Fibroblast of lung (primary cell): Measurements from ENCODE around the gene MAPK9.

Experiments
- EZH2 ChIP-seq: IDR thresholded peaks from 2 replicates; pipeline ENCODE4 v1.5.1; 2012; ENCODE audit warnings: low read length, control low read depth, mild to moderate bottlenecking; ENCODE audit errors: missing control alignments
- TF ChIP-seq, protein P1 (sequence below), 2 donors: IDR thresholded peaks in 1 of 2; conservative IDR thresholded peaks in 1 of 2; 1 replicate in 1 of 2; 2 replicates in 1 of 2; pipeline ENCODE4 v1.5.1; 2011 to 2012; ENCODE audit warnings: low read length in 2 of 2, control low read depth in 1 of 2, inconsistent platforms in 1 of 2, low read depth in 1 of 2, mild to moderate bottlenecking in 1 of 2

DNA sequence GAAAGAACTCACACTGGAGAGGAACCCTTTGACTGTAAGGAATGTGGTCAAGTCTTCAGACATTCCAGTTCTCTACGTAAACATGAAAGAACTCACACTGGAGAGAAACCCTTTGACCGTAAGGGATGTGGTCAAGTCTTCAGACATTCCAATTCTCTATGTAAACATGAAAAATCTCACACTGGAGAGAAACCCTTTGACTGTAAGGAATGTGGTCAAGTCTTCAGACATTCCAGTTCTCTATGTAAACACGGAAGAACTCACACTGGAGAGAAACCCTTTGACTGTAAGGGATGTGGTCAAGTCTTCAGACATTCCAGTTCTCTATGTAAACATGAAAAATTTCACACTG is 32.6 kb downstream of the MAPK9 start:
- TF ChIP-seq, protein P1, sequence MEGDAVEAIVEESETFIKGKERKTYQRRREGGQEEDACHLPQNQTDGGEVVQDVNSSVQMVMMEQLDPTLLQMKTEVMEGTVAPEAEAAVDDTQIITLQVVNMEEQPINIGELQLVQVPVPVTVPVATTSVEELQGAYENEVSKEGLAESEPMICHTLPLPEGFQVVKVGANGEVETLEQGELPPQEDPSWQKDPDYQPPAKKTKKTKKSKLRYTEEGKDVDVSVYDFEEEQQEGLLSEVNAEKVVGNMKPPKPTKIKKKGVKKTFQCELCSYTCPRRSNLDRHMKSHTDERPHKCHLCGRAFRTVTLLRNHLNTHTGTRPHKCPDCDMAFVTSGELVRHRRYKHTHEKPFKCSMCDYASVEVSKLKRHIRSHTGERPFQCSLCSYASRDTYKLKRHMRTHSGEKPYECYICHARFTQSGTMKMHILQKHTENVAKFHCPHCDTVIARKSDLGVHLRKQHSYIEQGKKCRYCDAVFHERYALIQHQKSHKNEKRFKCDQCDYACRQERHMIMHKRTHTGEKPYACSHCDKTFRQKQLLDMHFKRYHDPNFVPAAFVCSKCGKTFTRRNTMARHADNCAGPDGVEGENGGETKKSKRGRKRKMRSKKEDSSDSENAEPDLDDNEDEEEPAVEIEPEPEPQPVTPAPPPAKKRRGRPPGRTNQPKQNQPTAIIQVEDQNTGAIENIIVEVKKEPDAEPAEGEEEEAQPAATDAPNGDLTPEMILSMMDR (conservative IDR thresholded peaks at IDR 0.05 in 1 of 2, IDR thresholded peaks at IDR 0.05 in 1 of 2; ENCODE audit: low read depth in 1 of 2, low read length in 2 of 2): no peak
- no peak for TF ChIP-seq EZH2
